DND-41 (cell line): ENCODE results near the gene FHAD1.

ENCODE experiments used
- CTCF ChIP-seq: IDR thresholded peaks from 2 replicates; pipeline ENCODE4 v1.5.1; 2012; ENCODE audit warnings: borderline replicate concordance, low read length, moderate library complexity, mild to moderate bottlenecking; ENCODE audit not compliant: poor library complexity, severe bottlenecking; ENCODE audit errors: extremely low read depth
- EZH2 ChIP-seq: IDR thresholded peaks from 3 replicates; pipeline ENCODE4 v1.6.1; 2012; ENCODE audit warnings: borderline replicate concordance, low read depth, mild to moderate bottlenecking, moderate library complexity, low read length, inconsistent platforms; ENCODE audit not compliant: severe bottlenecking

DNA sequence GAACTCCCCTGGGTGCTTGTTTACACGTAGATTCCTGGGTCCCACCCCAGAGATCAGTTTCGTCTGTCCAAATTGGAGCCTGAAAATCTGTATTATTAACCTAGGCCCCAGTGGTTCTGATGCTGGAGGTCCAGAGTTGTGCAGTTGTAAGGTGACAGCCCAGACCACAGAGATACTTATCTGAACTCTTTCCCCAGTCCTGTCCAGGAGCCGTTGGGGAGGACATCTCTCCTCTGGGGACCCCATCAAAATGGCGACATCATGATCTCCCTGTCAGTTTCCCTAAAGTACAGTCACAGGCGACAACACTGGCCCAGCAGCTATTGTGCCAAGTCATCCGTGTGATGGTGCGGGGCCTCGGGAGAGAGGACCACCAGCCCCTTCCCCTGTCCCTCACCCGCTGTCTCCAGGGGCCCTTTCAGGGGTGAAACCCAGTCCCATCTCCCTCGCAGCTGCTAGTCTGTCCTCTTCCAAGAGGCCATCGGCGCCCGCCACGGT is 161.9 kb downstream of the FHAD1 start:
- TF ChIP-seq CTCF (no peak), EZH2 (no peak)
